ENCODE measurements around the gene GRP.
"Not testable (repeated sequence)": the region's sequence is repeated elsewhere in the genome, so short reads cannot be mapped to it uniquely, and the experiment has no call there.

GRP gene

GRCh38 chr18:59229701-59230443 is 9.9 kb downstream of the GRP start:
- DNase-seq, result no peak

GRCh38 chr18:59231114-59231513 is 11.2 kb downstream of the GRP start:
- no peak for DNase-seq

- no peak for DNase-seq
Measured at GRCh38 chr18:59231877-59232276, 11.9 kb downstream of the GRP start.

- peak; percentile 44 for DNase-seq
Measured at GRCh38 chr18:59232309-59233016, 12.5 kb downstream of the GRP start.

GRCh38 chr18:59233017-59233410 is 13.1 kb downstream of the GRP start:
- no peak for DNase-seq

- peak; percentile 16 for DNase-seq
Measured at GRCh38 chr18:59238385-59238784, 18.4 kb downstream of the GRP start.

- DNase-seq, result no peak
Measured at GRCh38 chr18:59239642-59240041, 19.7 kb downstream of the GRP start.

GRCh38 chr18:59242906-59243305 is 22.9 kb downstream of the GRP start:
- no peak for DNase-seq

GRCh38 chr18:59246796-59247195 is 26.8 kb downstream of the GRP start:
- DNase-seq, result no peak

- peak; percentile 61 for DNase-seq
Measured at GRCh38 chr18:59249199-59249774, 29.3 kb downstream of the GRP start.

GRCh38 chr18:59255491-59255890 is 35.5 kb downstream of the GRP start:
- DNase-seq, result not testable (repeated sequence)

- DNase-seq, result not testable (repeated sequence)
Measured at GRCh38 chr18:59261842-59262241, 41.9 kb downstream of the GRP start.

- DNase-seq, result not testable (repeated sequence)
Measured at GRCh38 chr18:59262243-59262642, 42.3 kb downstream of the GRP start.

GRCh38 chr18:59263661-59264060 is 43.7 kb downstream of the GRP start:
- no peak for DNase-seq

GRCh38 chr18:59264121-59264571 is 44.2 kb downstream of the GRP start:
- no peak for DNase-seq

GRCh38 chr18:59264651-59265245 is 44.8 kb downstream of the GRP start:
- DNase-seq, result no peak

- DNase-seq, result peak; percentile 62
Measured at GRCh38 chr18:59265246-59265973, 45.5 kb downstream of the GRP start.

- DNase-seq, result no peak
Measured at GRCh38 chr18:59265974-59266369, 46.0 kb downstream of the GRP start.

GRCh38 chr18:59266459-59266858 is 46.5 kb downstream of the GRP start:
- no peak for DNase-seq

- no peak for DNase-seq
Measured at GRCh38 chr18:59266886-59267502, 47.0 kb downstream of the GRP start.

- no peak for DNase-seq
Measured at GRCh38 chr18:59267503-59268126, 47.7 kb downstream of the GRP start.

All from NCI-H2171 (cell line).